Measurements from ENCODE around the gene MYO18A.

GRCh38 chr17:29215717-29216116 lies 35.5 kb upstream of the MYO18A start:
- no peak for TF ChIP-seq EZH2 (IDR thresholded peaks at IDR 0.05; ENCODE audit: insufficient read depth, poor library complexity, severe bottlenecking)
- TF ChIP-seq EZH2phosphoT487 (IDR thresholded peaks at IDR 0.05; ENCODE audit: insufficient read depth, low read depth): no peak
